Left renal pelvis (tissue), 4 donors: ENCODE data around the gene NLGN3. TPM values are rescaled to one million over a fixed set of nuclear protein-coding genes. Genes with fewer than 3 reads are reported as not detected.

Experiments used
- DNase-seq, 4 donors: peaks; one replicate each; pipeline ENCODE4 v3.0.0-alpha.2; 2013; ENCODE audit warnings: low read depth in 4 of 4, low spot score in 3 of 4
- polyA plus RNA-seq, 4 donors: library from polyadenylated mRNA; unstranded; fragments of 120-200 nt; gene quantifications; one replicate each; pipeline ENCODE4 v1.2.1, GENCODE V29; 2013; ENCODE audit not compliant: insufficient read length in 4 of 4

Gene NLGN3
- polyA plus RNA-seq, 4 donors = 4.4 to 14.2 (median 5.7) TPM

DNA sequence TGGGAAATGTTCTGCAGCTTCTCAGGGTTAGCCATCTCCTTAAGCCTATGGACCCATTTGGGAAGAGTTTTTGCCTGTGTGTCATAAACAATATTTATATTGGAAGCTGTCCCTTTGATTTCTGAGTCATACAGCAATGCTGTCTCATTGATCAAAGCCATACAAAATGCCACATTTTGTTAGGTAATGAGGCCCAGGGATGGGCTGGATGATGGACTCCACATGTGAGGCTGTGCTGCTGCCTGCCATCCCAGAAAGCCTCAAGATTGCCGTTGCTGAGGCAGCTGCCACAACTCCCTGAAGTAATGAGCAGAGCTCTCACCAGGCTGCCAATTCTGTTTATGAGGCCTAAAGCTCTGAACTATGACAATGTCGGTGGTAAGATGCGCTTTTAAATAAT is 66.2 kb downstream of the NLGN3 start:
- DNase-seq = no peak

DNA sequence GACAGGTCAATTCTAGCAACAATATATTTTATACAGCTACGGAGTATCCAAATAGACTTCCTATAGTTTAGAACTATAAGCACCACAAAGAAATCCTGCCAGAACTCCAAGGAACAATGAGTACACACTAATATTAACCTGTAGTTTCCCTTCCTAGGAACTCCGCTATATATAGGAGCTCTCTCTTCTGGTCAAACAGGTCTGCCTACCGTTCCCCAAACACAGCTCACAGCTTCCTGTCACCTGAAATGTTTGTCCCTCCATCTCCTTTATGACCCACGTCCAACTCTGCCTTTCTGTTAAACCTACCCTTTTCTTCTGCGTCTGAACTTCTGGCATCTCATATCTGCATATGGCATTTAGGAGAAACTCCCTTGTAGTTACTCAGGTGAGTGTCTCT is 67.9 kb downstream of the NLGN3 start:
- no peak for DNase-seq

DNA sequence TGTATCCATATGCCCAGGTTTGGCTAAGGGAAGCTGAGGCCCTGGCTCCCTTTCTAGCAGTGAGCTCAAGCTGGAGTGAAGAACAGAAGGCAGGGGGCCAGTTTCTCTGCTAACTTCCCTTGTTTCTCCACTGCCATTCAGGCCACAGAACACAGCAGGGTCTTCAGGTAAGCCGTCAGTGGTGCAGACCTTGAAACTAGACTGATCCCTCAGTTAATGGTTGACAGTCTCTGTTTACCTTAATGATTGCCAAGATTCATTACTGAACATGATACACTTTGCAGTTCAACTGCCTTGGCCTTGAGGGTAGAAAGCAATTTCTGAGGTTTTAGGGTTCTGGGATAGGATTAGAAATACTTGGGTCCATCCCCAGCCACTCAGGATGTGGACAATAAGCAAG is 69.5 kb downstream of the NLGN3 start:
- DNase-seq = no peak

DNA sequence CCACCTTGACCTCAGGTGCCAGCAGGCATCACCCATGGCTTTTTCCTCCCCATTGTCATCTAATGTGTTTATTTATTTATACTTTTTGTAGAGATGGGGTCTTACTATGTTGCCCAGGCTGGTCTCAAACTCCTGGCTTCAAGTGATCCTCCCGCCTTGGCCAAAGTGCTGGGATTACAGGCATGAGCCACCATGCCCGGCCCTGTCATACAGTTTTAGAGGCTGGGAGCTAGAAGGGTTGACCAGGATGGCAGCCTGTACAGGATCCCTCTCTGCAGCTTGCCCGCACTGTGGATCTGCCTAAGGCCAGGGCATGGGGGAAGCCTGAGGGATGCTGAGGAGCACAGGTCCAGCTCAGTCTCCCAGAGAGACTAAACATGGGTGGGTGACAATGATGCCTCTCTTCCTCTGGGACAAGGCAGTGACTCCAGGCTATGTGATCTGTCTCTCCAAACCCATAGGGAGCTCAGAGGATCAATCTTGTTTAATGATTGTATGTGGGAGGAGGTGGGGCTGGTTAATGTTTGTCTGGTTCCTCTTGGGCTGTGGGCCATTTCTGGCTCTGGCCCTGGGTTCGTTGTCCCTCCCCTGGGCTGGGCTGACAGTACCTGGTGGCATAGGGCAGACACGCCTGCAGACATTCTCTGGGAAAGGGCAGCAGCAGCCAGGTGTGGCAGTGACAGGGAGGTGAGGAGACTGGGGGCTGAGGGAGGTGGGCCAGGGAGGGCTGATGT is 70.1 kb downstream of the NLGN3 start:
- no peak for DNase-seq

DNA sequence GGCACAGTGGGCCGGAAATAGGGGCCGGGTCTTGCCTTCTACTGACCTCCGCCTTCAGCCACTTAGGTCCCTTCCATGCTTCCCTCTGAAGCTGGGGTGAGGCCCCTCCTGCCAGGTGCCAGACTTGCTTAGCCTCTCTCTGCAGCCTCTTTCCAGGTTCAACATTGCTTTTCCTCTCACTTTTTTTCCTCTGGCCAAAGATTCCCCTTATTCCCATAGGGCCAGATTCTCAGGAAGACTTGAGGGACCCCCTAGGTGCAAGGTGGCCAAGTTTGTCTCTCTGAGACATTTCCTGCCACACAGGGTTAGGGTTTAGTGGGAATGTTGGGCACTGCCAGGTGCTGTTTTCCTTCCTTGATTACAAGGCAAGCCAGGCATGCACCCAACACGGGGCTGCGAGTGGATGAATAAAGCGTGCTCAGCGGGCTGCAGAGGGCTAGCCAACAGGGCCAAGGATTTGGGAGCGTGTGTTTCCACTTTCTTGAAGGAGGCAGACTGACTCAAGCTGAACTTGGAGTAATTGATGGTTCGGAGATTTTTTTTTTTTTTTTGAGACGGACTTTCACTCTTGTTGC is 70.8 kb downstream of the NLGN3 start:
- no peak for DNase-seq

DNA sequence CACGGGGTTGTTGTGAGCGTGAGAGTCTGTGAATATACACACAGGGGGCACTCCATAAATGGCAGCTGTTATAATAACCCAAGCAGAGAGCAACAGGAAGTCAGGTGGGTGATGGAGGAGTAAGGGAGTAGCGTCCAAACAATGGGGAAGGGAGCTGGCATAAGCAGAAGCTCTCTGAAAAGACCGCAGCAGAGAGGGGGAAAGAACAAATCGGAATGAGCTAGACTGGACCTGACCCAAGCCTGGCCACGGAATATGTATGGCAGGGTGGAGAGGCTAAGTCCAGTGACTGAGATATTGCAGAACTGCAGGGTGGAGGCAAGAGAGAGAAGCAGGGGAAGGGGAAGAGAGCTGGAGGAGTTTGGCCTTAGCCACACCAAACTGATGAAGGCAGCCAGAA is 71.8 kb downstream of the NLGN3 start:
- no peak for DNase-seq

DNA sequence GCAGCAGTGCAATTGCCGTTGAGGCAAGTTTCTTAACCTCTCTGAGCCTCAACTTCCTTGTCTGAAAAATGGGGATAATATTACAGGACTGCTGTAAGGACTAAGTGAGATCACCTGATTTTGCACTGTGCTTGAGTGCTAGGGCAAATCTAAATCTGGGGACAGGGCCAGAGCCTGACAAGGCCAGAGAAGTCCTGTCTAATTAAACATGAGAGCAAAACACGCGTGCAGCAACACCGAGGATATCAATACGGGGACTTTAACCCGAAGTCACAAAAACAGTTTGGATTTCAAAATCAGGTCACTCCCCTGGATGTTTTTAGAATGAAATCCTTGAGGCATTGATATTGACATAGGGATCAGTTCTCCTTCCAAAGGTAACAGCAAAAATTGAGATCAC is 72.7 kb downstream of the NLGN3 start:
- no peak for DNase-seq

Other genes starting within 250 kb of the NLGN3 start
- gene TEX11, start 236.1 kb upstream of the NLGN3 start, polyA plus RNA-seq = under 1 TPM; 0.06 to 0.13 (median 0.08) TPM
- 1 to 10 TPM; 2.3 to 6.2 (median 2.4) TPM for gene SLC7A3, start 213.7 kb upstream of the NLGN3 start, polyA plus RNA-seq
- 10 to 100 TPM; 36.6 to 54.4 (median 51.8) TPM for gene SNX12, start 76.5 kb upstream of the NLGN3 start, polyA plus RNA-seq
- gene FOXO4, start 49.0 kb upstream of the NLGN3 start, polyA plus RNA-seq = 10 to 100 TPM; 18.9 to 25.2 (median 22.4) TPM
- gene CXorf65, start 38.1 kb upstream of the NLGN3 start, polyA plus RNA-seq = under 1 TPM in 2 of 4 donors, not detected in 2; 0.20 to 0.37 TPM
- 1 to 10 TPM in 3 of 4 donors, under 1 TPM in 1; 0.93 to 3.9 (median 1.2) TPM for gene IL2RG, start 33.3 kb upstream of the NLGN3 start, polyA plus RNA-seq
- gene MED12, start 26.2 kb upstream of the NLGN3 start, polyA plus RNA-seq = 10 to 100 TPM; 35.9 to 59.1 (median 41.0) TPM
- 10 to 100 TPM in 3 of 4 donors, under 1 TPM in 1; 0.96 to 47.7 (median 37.3) TPM for gene GJB1, start 78.4 kb downstream of the NLGN3 start, polyA plus RNA-seq
- gene ZMYM3, start 109.3 kb downstream of the NLGN3 start, polyA plus RNA-seq = 10 to 100 TPM; 50.3 to 64.5 (median 57.9) TPM
- 100 to 1,000 TPM; 466 to 632 (median 584) TPM for gene NONO, start 138.8 kb downstream of the NLGN3 start, polyA plus RNA-seq
- 1 to 10 TPM in 3 of 4 donors, under 1 TPM in 1; 0.75 to 3.3 (median 1.1) TPM for gene ITGB1BP2, start 156.9 kb downstream of the NLGN3 start, polyA plus RNA-seq
- 10 to 100 TPM; 33.2 to 41.8 (median 38.2) TPM for gene TAF1, start 221.5 kb downstream of the NLGN3 start, polyA plus RNA-seq